Peyer's patch (tissue), 4 donors: ENCODE data around the gene FBXW7.
"Not testable (repeated sequence)": the region's sequence is repeated elsewhere in the genome, so short reads cannot be mapped to it uniquely, and the experiment has no call there.

ENCODE experiments used
- CTCF ChIP-seq, 6 experiments: fragments of 450-650 bp in 4 of 6; fragments of 200-600 bp in 2 of 6; sonication (generic) in 1 of 6; IDR thresholded peaks; one replicate each; pipeline ENCODE4 v1.5.1; 2017 to 2019; ENCODE audit warnings: antibody characterized with exemption in 6 of 6, mild to moderate bottlenecking in 3 of 6, moderate library complexity in 1 of 6
- POLR2A ChIP-seq, 2 donors: fragments of 450-650 bp; IDR thresholded peaks; one replicate each; pipeline ENCODE4 v1.5.1; 2017; ENCODE audit warnings: antibody characterized with exemption in 2 of 2, mild to moderate bottlenecking in 2 of 2, moderate library complexity in 2 of 2

GRCh38 chr4:152544533-152544932, 8.6 kb upstream of the FBXW7 start:
- TF ChIP-seq CTCF, POLR2A (IDR thresholded peaks at IDR 0.05): not testable (repeated sequence)
